ENCODE results near the gene SOCS7.

- no peak for TF ChIP-seq CTCF (IDR thresholded peaks at IDR 0.05; ENCODE audit: low read length)
- TF ChIP-seq EZH2 (optimal IDR thresholded peaks at IDR 0.05; ENCODE audit: low read depth, low read length): no peak
- TF ChIP-seq EZH2phosphoT487 (IDR thresholded peaks at IDR 0.05; ENCODE audit: low read length): no peak
Observed at GRCh38 chr17:38361694-38362465, 10.2 kb downstream of the SOCS7 start.
